ENCODE measurements around the gene PCDHGA9.

DNA sequence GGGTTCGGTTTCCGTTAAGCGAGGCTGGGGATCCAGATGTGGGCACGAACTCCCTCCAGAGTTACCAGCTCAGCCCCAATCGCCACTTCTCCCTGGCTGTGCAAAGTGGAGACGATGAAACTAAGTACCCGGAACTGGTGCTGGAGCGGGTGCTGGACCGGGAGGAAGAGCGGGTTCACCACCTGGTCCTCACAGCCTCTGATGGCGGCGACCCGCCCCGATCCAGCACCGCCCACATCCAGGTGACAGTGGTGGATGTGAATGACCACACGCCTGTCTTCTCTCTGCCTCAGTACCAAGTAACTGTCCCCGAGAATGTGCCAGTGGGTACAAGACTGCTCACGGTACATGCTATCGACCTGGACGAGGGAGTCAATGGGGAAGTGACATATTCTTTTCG is 19.2 kb upstream of the PCDHGA9 start:
- TF ChIP-seq, protein P1, sequence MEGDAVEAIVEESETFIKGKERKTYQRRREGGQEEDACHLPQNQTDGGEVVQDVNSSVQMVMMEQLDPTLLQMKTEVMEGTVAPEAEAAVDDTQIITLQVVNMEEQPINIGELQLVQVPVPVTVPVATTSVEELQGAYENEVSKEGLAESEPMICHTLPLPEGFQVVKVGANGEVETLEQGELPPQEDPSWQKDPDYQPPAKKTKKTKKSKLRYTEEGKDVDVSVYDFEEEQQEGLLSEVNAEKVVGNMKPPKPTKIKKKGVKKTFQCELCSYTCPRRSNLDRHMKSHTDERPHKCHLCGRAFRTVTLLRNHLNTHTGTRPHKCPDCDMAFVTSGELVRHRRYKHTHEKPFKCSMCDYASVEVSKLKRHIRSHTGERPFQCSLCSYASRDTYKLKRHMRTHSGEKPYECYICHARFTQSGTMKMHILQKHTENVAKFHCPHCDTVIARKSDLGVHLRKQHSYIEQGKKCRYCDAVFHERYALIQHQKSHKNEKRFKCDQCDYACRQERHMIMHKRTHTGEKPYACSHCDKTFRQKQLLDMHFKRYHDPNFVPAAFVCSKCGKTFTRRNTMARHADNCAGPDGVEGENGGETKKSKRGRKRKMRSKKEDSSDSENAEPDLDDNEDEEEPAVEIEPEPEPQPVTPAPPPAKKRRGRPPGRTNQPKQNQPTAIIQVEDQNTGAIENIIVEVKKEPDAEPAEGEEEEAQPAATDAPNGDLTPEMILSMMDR (optimal IDR thresholded peaks at IDR 0.05 in 1 of 3, IDR thresholded peaks at IDR 0.05 in 1 of 3, conservative IDR thresholded peaks at IDR 0.05 in 1 of 3; ENCODE audit: extremely low read depth in 1 of 3, insufficient read depth in 2 of 3, low read length in 3 of 3) = no peak
- no peak for TF ChIP-seq EZH2 (IDR thresholded peaks at IDR 0.05; ENCODE audit: low read length)

Measured in keratinocyte (primary cell).